NCI-H1105 (cell line): ENCODE results near the gene GALNT17.

Experiments used
- DNase-seq: peaks from one replicate; lab custom pipeline; 2025; lab: John Stamatoyannopoulos, UW

The GALNT17 gene

DNA sequence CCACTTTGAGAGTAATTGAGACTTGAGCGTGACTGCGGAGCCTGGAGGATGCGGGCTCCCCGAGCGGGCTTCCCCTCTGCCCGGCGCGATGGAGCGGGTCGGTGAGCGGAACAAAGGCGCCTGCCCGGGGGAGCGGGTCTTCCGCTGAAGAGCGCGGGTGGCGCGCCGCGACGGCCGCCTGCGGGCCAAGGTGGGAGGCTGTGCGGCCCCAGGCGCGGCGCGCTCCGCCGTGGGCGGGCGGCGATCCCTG lies at the start of gene GALNT17:
TSS of gene GALNT17 (plus strand) at position 18 of the 250 bp plus-strand sequence.
- DNase-seq = no peak

GRCh38 chr7:71095266-71095860 lies 36.6 kb upstream of the GALNT17 start:
- DNase-seq = no peak

DNA sequence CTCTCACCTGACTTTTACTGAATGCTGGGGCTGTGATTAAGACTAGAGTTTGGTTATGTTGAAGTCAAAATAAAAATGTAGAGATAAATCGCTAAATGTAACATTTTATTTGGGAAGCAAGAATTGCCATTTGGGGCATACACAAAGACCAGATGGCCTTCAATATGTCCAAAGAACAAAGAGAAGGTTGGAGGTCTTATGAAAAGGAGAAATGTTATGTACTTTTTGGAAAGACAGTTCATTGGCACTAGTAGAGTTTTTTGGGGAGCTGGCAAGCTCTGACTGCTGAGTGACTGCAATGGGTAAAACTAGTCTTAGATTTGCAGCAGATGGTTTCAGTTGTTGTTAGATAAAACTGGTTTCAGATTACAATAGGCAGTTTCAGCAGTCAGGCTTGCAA lies 35.6 kb upstream of the GALNT17 start:
- DNase-seq = no peak

DNA sequence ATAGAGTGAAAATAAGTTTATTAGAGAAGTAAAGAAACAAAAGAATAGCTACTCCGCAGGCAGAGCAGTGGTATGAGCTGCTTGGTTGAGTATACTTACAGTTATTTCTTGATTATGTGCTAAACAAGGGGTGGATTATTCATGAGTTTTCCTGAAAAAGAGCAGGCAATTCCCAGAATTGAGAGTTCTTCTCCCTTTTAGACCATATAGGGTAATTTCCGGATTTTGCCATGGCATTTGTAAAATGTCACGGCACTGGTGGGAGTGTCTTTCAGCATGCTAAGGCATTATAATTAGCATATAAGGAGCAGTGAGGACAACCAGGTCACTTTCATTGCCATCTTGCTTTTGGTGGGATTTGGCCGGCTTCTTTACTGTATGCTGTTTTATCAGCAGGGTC lies 25.7 kb upstream of the GALNT17 start:
- no peak for DNase-seq

GRCh38 chr7:71112436-71112835 lies 19.5 kb upstream of the GALNT17 start:
- DNase-seq = no peak

DNA sequence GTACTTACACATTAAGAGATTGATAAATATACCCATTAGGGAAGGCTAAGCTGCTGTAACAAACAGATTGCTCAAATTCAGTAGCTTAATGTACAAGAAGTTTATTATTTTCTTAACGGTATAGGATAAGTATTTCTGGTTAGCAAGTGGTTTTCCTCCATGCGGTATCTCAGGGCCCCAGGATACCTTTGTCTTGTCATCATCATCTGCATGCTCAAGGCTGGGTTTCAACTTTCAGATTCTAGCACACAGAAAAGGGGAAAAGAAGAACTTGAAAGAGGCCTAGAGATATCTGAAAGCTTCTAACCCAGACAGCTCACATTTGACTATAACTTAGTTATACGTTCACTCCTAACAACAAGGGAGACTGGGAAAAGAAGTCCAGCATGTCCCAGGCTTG lies 11.8 kb upstream of the GALNT17 start:
- DNase-seq = no peak

DNA sequence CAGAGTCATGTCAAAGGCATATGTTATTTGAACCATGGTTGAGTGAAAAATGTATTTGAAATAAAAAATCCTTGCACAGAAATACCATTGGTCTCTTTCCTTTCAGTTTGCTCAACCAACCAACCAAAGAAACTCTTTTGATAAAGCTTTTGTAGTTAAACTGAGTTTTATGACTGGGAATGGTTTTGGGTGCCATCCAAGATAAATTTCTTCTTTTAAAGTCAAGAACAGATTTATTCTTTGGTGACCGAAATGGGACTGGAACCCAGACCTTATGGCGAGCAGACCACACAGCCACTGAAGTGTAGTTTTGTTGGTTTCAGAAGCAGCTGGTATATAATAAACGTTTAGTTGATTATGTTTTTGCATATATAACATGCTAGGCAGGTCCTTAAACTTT lies 2.8 kb upstream of the GALNT17 start:
- DNase-seq = no peak

- DNase-seq = no peak
Measured at GRCh38 chr7:71130031-71130679, 1.8 kb upstream of the GALNT17 start.

- DNase-seq = peak; percentile 67
Measured at GRCh38 chr7:71131256-71132126, 453 bp upstream of the GALNT17 start.

DNA sequence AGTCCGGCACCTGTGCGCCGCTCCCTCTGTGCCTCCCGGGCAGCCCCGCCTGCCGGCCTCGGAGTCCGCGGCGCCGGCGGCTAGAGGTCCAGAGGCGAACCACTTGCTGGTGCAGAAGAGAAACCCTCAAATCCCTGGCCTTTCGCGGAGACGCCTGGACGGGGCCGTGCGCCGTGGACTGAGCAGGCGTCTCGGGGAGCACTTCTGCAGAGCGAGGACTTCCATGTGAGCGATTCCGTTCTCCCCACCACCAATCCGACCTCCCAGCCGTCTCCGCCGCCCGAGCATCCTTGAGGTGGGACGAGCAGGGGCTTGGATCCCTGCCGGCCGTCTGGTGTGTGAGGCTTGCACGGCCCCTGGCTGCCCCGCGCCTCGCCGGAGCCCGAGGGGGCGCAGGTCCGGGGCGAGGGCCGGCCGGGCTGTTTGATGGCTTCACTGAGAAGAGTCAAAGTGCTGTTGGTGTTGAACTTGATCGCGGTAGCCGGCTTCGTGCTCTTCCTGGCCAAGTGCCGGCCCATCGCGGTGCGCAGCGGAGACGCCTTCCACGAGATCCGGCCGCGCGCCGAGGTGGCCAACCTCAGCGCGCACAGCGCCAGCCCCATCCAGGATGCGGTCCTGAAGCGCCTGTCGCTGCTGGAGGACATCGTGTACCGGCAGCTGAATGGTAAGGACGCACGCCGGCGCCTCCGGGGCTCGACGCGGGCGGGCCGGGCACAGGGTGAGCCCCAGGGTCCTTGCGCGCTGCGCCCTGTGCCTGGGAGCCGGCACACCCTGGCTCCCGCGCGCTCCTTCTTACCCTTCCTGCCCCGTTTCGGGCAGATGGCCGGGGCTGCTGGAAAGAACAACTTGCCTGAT lies 660 bp downstream of the GALNT17 start:
- DNase-seq = no peak

DNA sequence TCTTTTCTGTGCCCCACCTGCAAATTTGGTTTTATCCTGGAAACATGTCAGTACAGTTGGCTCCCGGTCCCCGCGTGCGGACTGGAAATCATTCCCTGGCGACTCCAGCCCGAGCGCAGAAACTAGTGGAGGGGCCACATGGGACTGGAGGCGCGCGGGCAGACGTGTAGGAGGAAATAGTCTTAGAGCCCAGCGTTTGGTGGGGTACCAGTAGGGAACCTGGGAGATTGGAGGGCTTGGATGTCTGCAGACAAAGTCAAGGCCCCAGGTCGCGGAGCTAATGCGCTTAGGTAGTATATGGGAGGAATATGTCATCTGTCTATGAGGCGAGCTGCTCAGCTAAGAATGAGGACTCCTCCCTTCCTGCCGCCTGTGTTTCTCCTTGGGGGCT lies 1.3 kb downstream of the GALNT17 start:
- DNase-seq = no peak

- no peak for DNase-seq
Measured at GRCh38 chr7:71133856-71134255, 1.9 kb downstream of the GALNT17 start.

DNA sequence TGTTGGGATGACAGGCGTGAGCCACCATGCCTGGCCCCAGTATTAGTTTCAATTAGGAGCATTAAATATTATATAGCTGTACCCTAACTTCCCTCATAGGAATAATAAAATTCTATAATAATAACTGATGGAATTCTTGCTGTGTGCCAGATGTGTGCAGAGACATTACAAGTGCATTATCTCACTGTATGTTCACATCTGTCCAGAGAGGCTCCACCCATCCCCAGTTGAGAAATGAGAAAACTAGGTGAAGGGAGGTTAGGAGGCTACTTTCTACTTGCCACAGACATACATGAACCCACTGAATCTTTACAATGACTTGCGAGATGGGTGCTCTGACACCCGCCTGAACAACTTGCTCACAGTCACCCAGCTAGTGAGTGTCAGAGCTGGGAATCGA lies 3.2 kb downstream of the GALNT17 start:
- no peak for DNase-seq

DNA sequence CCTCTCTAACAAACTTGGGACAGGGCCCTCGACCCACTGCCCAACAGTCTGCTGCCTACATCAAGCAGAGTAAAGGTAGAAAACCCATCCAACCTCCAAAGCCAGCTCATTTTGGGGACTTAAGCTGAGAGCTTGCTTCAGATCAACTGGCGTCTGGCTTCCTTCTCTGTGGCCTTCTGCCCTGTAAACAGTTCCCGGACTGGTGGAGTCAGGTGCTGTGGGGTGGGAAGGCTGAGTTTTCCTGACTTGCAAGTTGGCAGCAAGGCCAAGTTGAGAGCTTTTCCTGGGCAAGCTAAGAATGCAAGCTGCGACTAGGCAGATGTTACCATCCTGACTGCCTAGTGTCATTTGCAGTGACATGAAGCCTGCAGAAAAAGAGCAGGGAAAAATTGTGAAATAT lies 3.7 kb downstream of the GALNT17 start:
- DNase-seq = no peak

DNA sequence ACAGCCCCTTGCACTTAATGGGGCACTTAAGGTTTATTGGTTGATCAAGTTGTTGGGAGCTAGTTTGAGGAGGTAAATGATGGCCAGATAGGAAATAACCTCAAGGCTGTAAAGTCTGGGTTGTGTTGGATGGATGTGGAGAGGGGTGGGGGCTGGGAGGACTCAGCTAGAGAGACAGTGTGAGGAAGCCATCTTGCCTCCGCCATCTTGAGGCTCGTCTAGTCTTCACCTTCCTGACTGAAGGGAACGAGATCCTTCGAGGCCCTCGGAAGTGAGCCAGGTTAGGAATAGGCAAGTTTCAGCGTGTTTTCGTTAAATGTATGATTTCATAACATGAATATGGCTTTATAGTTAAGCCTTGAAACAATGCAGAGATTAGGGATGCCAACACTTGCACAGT lies 5.5 kb downstream of the GALNT17 start:
- no peak for DNase-seq

DNA sequence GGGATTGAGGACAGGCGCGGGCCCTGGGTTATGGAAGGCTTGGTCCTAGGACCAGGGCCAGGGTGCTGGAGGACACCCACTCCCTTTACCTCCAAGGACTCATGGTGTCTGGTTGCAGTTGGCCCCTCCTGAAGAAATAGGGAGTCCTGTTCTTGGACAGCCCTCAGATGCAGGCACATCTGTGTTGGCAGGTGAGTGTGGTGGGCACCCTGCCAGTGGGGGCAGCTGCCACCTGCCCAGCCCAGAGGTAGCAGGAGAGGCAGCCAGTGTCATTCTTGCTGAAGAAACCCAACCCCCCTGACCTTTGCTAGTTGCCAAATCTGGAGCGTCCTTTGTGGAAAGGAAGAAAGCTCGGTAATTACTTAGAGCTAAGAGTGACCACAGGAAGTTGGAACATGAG lies 8.3 kb downstream of the GALNT17 start:
- peak; percentile 76 for DNase-seq

DNA sequence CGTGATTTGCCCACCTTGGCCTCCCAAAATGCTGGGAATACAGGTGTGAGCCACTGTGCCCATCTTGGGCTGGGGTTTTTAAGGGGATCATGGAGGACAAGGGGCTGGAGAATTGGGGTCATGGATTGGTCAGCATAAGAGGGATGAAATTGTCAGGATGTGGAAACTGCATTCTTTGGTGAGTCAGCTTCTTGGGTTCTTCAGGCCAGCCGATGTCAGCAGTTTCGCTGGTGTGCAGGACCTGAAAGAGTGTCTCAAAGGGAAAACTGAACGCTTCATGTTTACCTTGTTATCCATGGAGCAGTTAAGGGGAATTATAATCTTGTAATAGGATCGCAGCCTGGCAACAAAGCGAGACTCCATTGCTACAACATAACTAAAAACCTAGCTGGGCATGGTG lies 13.0 kb downstream of the GALNT17 start:
- DNase-seq = no peak

- DNase-seq = no peak
Measured at GRCh38 chr7:71145906-71146901, 14.3 kb downstream of the GALNT17 start.

DNA sequence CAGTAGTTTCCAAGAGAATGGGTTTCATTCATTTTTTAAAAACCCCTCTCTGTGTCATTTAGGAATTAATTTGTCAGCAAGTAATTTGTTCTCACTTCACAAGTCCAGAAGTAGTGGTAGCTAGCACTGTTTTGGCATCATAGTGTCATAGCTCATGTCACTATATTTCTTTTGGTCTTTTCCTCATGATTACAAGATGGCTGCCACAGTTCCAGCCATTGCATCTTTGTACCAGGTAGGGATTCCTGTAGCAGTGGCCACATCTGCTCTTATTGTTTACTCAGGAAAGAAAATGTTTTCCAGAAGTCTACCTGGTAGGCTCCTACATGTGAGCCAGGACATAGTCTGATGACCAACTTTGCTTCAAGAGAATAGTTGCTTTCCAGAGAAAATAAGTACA lies 16.2 kb downstream of the GALNT17 start:
- DNase-seq = no peak

DNA sequence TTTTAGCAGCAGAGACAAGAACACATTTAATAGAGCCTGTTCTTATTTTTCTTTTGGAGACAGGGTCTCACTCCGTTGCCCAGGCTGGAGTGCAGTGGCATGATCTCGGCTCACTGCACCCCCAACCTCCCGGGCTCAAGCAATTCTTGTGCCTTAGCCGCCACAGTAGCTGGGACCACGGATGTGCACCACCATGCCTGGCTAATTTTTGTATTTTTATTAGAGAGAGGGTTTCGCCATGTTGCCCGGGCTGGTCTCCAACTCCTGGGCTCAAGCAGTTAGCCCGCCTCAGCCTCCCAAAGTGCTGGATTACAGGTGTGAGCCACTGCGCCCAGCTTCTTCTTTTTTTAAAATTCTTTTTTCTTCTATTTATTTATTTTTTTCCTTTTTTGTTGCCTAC lies 23.3 kb downstream of the GALNT17 start:
- no peak for DNase-seq

DNA sequence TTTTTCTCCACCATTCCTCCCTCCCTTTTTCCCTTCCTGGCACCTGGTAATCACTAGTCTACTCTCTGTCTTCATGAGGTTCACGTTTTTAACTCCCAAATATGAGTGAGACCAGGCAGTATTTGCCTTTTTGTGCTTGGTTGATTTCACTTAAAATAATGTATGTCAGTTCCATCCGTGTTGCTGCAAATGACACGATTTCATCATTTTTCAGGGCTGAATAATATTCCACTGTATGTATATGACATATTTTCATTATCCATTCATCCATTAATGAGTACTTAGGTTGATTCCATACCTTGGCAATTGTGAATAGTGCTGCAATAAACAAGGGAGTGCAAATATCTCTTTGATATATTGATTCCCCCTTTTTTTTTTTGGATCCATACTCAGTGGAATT lies 25.8 kb downstream of the GALNT17 start:
- DNase-seq = no peak
